ENCODE data around the gene CYP27B1. TPM values are rescaled to one million over a fixed set of nuclear protein-coding genes. Genes with fewer than 3 reads are reported as not detected.

CYP27B1 gene
- total RNA-seq, 4 donors from 2014 or later, result 3.0 TPM; not detected in 3

- no peak for DNase-seq (ENCODE audit: low spot score in 2 of 2)
- TF ChIP-seq, protein P1, sequence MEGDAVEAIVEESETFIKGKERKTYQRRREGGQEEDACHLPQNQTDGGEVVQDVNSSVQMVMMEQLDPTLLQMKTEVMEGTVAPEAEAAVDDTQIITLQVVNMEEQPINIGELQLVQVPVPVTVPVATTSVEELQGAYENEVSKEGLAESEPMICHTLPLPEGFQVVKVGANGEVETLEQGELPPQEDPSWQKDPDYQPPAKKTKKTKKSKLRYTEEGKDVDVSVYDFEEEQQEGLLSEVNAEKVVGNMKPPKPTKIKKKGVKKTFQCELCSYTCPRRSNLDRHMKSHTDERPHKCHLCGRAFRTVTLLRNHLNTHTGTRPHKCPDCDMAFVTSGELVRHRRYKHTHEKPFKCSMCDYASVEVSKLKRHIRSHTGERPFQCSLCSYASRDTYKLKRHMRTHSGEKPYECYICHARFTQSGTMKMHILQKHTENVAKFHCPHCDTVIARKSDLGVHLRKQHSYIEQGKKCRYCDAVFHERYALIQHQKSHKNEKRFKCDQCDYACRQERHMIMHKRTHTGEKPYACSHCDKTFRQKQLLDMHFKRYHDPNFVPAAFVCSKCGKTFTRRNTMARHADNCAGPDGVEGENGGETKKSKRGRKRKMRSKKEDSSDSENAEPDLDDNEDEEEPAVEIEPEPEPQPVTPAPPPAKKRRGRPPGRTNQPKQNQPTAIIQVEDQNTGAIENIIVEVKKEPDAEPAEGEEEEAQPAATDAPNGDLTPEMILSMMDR (IDR thresholded peaks at IDR 0.05), result no peak
- TF ChIP-seq EP300 (IDR thresholded peaks at IDR 0.05), result no peak
- TF ChIP-seq POLR2A (IDR thresholded peaks at IDR 0.05), result no peak
- no peaks in the 10 kb centered on the region for H3K9me3 ChIP-seq
- peaks cover 0 to 3% of the 10 kb centered on the region in 2 donors for H3K27me3 ChIP-seq
- H3K27ac ChIP-seq, result no peak overlapping the region
- no peak overlapping the region for H3K4me3 ChIP-seq
- H3K4me1 ChIP-seq, result peaks cover 0 to 34% (median 13%) of the 10 kb centered on the region in 4 donors
- WGBS, 2 donors, result 88 to 89% methylated on average over 4 of the region's 4 CpGs
- H3K36me3 ChIP-seq, result peaks cover 0 to 32% (median 6%) of the 10 kb centered on the region in 3 donors
Measured at GRCh38 chr12:57757771-57758170, 9.1 kb downstream of the CYP27B1 start.

DNA sequence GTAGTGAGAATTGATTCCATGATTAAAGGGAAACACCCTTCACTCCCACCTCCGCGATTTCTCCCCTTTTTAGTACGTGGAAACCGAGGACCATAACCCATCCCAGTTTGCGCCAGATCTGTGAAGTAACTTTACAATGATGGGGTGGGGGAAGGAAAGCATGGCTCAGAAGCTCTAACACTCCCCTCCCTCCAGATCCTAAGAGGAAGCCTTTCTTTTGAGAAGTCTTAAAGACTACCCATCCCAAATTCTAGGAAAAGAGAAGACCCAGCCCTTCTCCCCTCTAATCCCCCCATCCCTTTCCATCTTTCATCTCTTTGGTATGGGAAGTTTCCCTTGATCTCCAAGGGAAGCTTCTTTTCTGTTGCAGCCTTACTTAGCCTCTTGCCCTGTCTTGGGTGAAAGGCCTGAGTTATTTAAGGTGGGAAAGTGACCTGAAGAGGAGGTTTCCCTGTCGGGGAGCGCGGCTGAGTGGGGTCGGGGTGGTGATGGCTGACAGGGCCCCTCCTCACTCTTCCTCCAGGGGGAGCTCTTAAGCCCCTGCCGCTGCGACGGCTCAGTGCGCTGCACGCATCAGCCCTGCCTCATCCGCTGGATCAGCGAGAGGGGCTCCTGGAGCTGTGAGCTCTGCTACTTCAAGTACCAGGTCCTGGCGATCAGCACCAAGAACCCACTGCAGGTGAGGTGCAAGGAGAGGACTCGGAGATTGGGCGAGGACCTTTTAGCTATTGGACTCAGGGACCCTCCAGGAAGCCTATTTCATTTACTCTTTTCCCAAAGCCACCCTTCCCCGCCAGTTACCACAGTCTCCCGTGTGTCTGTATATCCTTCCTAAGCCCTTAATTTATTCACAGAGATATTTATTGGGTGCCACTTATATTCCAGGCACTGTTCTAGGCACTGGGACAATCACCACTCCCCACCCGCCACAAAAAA, 10.2 kb downstream of the CYP27B1 start:
- no peaks in the 10 kb centered on the region for H3K27me3 ChIP-seq
- no peak for TF ChIP-seq POLR2A (IDR thresholded peaks at IDR 0.05)
- TF ChIP-seq, protein P1 (IDR thresholded peaks at IDR 0.05), result peak; percentile 37 to 59 (median 46)
- peak overlapping the region in 2 of 4 donors; percentile 58 to 86 for H3K27ac ChIP-seq
- peaks cover 0 to 32% (median 6%) of the 10 kb centered on the region in 3 donors for H3K36me3 ChIP-seq
- H3K4me1 ChIP-seq, result peaks cover 0 to 36% (median 13%) of the 10 kb centered on the region in 4 donors
- no peaks in the 10 kb centered on the region for H3K9me3 ChIP-seq
- DNase-seq (ENCODE audit: low spot score in 2 of 2), result no peak
- peak overlapping the region; percentile 57 to 90 (median 70) for H3K4me3 ChIP-seq
- 46 to 47% methylated on average over 22 of the region's 22 CpGs for WGBS, 2 donors

- Histone ChIP-seq H3K4me3 (peak overlapping the region; percentile 57 to 90 (median 70)), H3K36me3 (peaks cover 0 to 30% (median 6%) of the 10 kb centered on the region in 3 donors), H3K9me3 (no peaks in the 10 kb centered on the region), H3K4me1 (peaks cover 0 to 45% (median 20%) of the 10 kb centered on the region in 4 donors), H3K27ac (peak overlapping the region; percentile 37 to 86 (median 70)), H3K27me3 (no peaks in the 10 kb centered on the region)
- WGBS, 2 donors, result 3 to 16% methylated on average over 4 to 52 of the region's 76 CpGs
- TF ChIP-seq, protein P1 (IDR thresholded peaks at IDR 0.05), result no peak
- no peak for TF ChIP-seq POLR2A (IDR thresholded peaks at IDR 0.05)
- no peak for TF ChIP-seq EP300 (IDR thresholded peaks at IDR 0.05)
- no peak for DNase-seq (ENCODE audit: low spot score in 2 of 2)
Measured at GRCh38 chr12:57755454-57756372, 11.2 kb downstream of the CYP27B1 start.

DNA sequence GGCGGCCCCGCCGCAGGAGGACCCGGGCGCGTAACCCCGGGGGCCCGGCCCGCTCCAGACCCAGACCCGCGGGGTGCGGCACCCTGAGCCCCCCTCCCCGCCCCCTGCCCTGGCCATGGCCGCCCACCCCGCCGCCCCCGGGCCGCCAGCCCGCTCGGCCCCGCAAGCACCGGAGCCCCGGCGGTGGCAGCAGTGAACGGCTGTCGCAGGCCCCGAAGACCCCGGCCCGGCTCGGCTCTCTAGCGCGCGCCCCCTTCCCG, 11.8 kb downstream of the CYP27B1 start:
- H3K4me3 ChIP-seq, result peak overlapping the region; percentile 57 to 90 (median 70)
- H3K36me3 ChIP-seq, result peaks cover 0 to 36% (median 6%) of the 10 kb centered on the region in 3 donors
- no CpG with 5 or more reads among the region's 34 CpGs for WGBS, 2 donors
- peak overlapping the region; percentile 37 to 86 (median 70) for H3K27ac ChIP-seq
- H3K27me3 ChIP-seq, result no peaks in the 10 kb centered on the region
- no peaks in the 10 kb centered on the region for H3K9me3 ChIP-seq
- no peak for DNase-seq (ENCODE audit: low spot score in 2 of 2)
- H3K4me1 ChIP-seq, result peaks cover 0 to 51% (median 20%) of the 10 kb centered on the region in 4 donors
- TF ChIP-seq, protein P1 (IDR thresholded peaks at IDR 0.05), result no peak
- TF ChIP-seq POLR2A (IDR thresholded peaks at IDR 0.05) (no peak), EP300 (IDR thresholded peaks at IDR 0.05) (no peak)
